GM18526 (cell line): Measurements from ENCODE around the gene TP53I13.

Source experiments
- POLR2A ChIP-seq: IDR thresholded peaks from 3 replicates; pipeline ENCODE4 v1.6.1; 2011; ENCODE audit not compliant: insufficient read length; ENCODE audit errors: extremely low read depth

The TP53I13 gene

GRCh38 chr17:29612404-29613280 lies 44.1 kb downstream of the TP53I13 start:
- TF ChIP-seq POLR2A = no peak

- no peak for TF ChIP-seq POLR2A
Observed at GRCh38 chr17:29613352-29613837, 44.9 kb downstream of the TP53I13 start.

GRCh38 chr17:29613856-29614255 lies 45.4 kb downstream of the TP53I13 start:
- no peak for TF ChIP-seq POLR2A

GRCh38 chr17:29614349-29615047 lies 46.0 kb downstream of the TP53I13 start:
- no peak for TF ChIP-seq POLR2A

GRCh38 chr17:29615048-29615385 lies 46.5 kb downstream of the TP53I13 start:
- TF ChIP-seq POLR2A = no peak

GRCh38 chr17:29615492-29616299 lies 47.2 kb downstream of the TP53I13 start:
- no peak for TF ChIP-seq POLR2A

- no peak for TF ChIP-seq POLR2A
Observed at GRCh38 chr17:29616300-29617048, 48.0 kb downstream of the TP53I13 start.

GRCh38 chr17:29617125-29617480 lies 48.6 kb downstream of the TP53I13 start:
- TF ChIP-seq POLR2A = no peak

GRCh38 chr17:29617481-29618271 lies 49.2 kb downstream of the TP53I13 start:
- TF ChIP-seq POLR2A = no peak

- TF ChIP-seq POLR2A = no peak
Observed at GRCh38 chr17:29618272-29619065, 50.0 kb downstream of the TP53I13 start.

GRCh38 chr17:29619251-29619650 lies 50.8 kb downstream of the TP53I13 start:
- TF ChIP-seq POLR2A = no peak

- no peak for TF ChIP-seq POLR2A
Observed at GRCh38 chr17:29620271-29620670, 51.8 kb downstream of the TP53I13 start.

GRCh38 chr17:29620779-29621500 lies 52.4 kb downstream of the TP53I13 start:
- TF ChIP-seq POLR2A = no peak
